Measurements from ENCODE around the gene CNTD1.

GRCh38 chr17:42819939-42820535, 21.4 kb downstream of the CNTD1 start:
- TF ChIP-seq, protein P1, sequence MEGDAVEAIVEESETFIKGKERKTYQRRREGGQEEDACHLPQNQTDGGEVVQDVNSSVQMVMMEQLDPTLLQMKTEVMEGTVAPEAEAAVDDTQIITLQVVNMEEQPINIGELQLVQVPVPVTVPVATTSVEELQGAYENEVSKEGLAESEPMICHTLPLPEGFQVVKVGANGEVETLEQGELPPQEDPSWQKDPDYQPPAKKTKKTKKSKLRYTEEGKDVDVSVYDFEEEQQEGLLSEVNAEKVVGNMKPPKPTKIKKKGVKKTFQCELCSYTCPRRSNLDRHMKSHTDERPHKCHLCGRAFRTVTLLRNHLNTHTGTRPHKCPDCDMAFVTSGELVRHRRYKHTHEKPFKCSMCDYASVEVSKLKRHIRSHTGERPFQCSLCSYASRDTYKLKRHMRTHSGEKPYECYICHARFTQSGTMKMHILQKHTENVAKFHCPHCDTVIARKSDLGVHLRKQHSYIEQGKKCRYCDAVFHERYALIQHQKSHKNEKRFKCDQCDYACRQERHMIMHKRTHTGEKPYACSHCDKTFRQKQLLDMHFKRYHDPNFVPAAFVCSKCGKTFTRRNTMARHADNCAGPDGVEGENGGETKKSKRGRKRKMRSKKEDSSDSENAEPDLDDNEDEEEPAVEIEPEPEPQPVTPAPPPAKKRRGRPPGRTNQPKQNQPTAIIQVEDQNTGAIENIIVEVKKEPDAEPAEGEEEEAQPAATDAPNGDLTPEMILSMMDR (conservative IDR thresholded peaks at IDR 0.05; ENCODE audit: low read depth, low read length) = peak; percentile 67
- TF ChIP-seq, protein P2, sequence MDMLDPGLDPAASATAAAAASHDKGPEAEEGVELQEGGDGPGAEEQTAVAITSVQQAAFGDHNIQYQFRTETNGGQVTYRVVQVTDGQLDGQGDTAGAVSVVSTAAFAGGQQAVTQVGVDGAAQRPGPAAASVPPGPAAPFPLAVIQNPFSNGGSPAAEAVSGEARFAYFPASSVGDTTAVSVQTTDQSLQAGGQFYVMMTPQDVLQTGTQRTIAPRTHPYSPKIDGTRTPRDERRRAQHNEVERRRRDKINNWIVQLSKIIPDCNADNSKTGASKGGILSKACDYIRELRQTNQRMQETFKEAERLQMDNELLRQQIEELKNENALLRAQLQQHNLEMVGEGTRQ (IDR thresholded peaks at IDR 0.05; ENCODE audit: low read depth, low read length) = no peak
- TF ChIP-seq FOS (IDR thresholded peaks at IDR 0.05; ENCODE audit: low read depth, low read length) (no peak), POLR2A (IDR thresholded peaks at IDR 0.05; ENCODE audit: low read depth, low read length) (no peak), MXI1 (IDR thresholded peaks at IDR 0.05; ENCODE audit: borderline replicate concordance, low read depth, low read length) (0 out of 2 replicates have a peak, but pooled peaks have one; percentile 19), CHD1 (IDR thresholded peaks at IDR 0.05; ENCODE audit: low read depth, low read length) (no peak), SMC3 (IDR thresholded peaks at IDR 0.05; ENCODE audit: low read depth, low read length) (peak; percentile 29; the same call in 1 of the 2 replicates), MAFK (IDR thresholded peaks at IDR 0.05; ENCODE audit: low read depth, low read length) (0 out of 2 replicates have a peak, but pooled peaks have one; percentile 6), RCOR1 (IDR thresholded peaks at IDR 0.05; ENCODE audit: insufficient replicate concordance, low read length) (no peak)
- TF ChIP-seq, protein P3, sequence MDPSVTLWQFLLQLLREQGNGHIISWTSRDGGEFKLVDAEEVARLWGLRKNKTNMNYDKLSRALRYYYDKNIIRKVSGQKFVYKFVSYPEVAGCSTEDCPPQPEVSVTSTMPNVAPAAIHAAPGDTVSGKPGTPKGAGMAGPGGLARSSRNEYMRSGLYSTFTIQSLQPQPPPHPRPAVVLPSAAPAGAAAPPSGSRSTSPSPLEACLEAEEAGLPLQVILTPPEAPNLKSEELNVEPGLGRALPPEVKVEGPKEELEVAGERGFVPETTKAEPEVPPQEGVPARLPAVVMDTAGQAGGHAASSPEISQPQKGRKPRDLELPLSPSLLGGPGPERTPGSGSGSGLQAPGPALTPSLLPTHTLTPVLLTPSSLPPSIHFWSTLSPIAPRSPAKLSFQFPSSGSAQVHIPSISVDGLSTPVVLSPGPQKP (IDR thresholded peaks at IDR 0.05; ENCODE audit: borderline replicate concordance, low read depth, low read length) = no peak
